Islet of Langerhans (tissue), 1 donor: ENCODE results near the gene FOXL3.
"Not testable (repeated sequence)": the region's sequence is repeated elsewhere in the genome, so short reads cannot be mapped to it uniquely, and the experiment has no call there.

ENCODE experiments used
- FAIRE-seq: peaks from one replicate; lab custom pipeline; 2011; peaks lifted over from hg19 to GRCh38; lab: Jason Lieb, UNC

Gene FOXL3

DNA sequence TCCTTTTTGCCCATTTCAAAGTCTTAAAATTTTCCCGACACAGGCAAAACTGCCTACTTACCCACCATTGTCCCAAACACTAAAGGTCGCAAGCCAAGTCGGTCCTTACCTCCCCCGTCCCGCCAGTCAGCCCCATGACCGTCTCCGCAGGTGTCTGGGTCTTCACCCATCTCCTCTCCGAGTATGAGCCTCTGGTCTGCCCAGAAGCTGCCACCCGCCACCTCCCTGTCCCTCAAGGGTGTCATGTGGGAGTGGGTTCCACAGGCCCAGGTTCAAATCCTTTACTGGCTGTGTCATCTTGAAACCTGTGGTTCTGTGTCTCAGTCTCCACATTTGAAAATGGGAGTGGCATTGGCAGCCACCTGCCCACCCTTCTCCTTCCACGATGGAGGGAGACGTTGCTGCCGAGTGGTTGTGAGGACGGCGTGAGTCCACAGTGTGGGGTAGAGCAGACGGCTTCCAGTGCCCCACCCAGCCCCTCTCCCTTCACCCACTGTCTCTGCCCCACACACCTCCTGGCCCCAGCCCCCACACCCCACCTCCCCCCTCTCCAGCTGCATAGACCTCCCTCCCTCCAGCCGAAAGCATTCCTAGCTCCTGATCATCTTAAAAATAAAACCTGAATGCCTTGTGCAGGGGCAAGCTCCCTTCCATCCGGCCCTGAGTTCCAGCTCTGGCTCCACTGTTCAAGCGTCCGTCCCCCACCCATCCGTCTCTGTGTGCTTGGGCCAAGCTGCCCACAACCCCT is 35.3 kb downstream of the FOXL3 start:
- FAIRE-seq: no peak

- no peak for FAIRE-seq
Measured at GRCh38 chr7:325811-326210, 35.8 kb downstream of the FOXL3 start.

GRCh38 chr7:326273-326672 is 36.3 kb downstream of the FOXL3 start:
- FAIRE-seq: no peak

DNA sequence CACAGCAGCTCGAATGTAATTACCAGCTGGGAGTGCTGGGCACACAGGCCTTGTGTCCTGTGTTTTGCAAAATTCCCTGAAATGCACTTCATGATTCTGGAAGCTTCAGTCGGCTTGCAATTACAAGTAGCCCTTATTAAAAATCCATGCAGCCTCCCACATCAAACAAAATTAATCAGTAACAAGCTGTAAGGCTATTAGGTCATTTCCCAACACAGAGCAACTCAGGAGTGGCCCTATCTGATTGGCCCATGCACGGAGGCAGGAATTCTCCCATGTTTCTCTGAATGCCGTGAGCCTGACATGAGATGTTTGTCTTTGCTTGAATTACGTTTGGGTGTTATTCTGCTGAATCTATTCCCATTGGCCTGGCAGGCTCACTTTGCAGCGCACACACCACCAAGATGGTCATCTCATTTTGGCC is 36.9 kb downstream of the FOXL3 start:
- FAIRE-seq: peak; percentile 93

DNA sequence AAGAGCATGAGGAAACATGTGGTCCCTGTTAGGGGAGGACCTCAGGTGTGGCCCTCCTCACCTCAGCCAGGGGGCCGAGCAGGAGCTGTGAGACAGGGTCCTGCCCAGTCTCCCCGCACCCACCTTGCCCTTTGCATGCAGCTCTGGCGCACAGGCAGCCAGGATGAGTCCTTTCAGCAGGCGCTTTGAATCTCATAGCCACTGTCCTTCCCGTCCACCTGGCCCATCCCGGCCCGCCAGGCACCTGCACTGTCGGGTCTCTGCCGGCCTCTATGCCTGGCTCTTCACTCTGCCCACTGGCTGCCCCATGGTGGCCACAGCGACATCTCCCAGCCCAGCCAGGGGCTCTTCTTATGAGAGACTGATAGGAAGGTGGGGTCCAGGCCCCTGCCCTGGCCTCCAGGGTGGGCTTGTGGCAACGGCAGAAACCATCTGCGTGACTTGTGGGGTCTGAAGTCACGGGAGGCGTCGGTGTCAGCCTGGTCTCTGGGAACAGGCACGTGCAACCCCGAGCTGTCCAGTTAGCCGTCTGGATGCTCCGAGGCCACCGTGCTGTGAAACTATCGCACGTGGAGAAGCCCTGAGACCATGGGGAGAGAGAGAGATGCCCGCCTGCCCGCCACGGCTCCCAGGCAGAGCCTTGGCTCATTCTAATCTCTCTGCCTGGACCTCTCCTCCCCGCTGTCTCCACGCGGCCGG is 37.4 kb downstream of the FOXL3 start:
- no peak for FAIRE-seq

- FAIRE-seq: no peak
Measured at GRCh38 chr7:327991-328702, 38.2 kb downstream of the FOXL3 start.

GRCh38 chr7:329691-330281 is 39.8 kb downstream of the FOXL3 start:
- no peak for FAIRE-seq

DNA sequence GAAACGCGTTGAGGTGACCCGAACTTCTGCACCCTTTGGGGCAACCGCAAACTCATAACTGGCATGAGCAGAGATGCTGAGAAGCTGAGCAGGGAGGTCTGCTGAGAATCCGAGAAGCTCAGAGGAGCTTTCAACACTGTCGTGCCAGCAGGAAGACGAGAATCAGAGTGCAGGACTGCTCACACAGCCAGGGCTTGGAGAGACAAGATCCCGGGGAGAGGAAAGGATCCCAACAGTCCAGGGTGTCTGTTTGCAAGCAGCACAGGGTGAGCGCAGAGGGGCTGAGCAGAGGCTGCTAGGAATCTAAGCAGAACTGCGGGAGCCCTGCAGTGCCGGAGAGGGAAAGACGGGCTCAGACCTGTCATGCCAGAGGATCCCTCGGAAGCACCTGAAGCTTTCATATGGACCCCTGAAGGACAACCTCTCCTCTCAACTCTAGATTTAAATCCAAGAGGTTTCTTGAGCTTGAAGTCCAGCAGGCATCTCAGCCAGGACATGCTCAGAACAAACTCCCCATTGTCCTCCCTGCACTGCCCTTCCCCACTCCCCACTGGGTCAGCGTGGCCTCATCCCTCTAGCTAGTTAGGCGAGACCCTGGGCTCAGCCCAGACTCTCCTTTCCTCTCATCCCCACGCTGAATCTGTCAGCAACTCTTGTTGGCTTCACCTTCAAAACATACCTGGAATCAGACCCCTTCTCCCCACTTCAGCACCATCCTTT is 40.7 kb downstream of the FOXL3 start:
- no peak for FAIRE-seq

DNA sequence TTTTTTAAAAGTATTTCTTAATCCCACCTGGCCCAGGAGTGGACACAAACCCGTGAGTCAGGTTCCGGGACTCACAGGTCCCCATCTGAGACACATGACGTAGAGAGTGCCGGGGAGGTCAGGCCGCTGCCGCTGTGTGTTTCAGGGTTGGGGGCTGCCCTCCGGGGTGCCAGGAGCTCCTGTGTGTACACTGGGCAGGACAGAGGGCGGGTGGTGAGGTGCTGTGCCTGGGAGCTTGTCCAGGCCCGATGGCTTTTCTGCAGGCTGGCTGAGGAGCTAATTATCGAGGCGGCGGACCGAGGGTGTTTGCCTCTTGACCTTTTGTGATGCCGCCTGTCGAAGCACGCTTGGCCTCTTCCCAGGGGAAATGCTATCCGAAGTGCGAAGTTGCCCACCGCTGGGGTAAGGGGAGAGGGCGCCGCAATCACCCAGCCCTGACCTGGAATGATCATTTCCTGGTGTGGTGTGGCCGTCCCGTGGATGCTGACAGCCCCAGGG is 42.1 kb downstream of the FOXL3 start:
- FAIRE-seq: no peak

DNA sequence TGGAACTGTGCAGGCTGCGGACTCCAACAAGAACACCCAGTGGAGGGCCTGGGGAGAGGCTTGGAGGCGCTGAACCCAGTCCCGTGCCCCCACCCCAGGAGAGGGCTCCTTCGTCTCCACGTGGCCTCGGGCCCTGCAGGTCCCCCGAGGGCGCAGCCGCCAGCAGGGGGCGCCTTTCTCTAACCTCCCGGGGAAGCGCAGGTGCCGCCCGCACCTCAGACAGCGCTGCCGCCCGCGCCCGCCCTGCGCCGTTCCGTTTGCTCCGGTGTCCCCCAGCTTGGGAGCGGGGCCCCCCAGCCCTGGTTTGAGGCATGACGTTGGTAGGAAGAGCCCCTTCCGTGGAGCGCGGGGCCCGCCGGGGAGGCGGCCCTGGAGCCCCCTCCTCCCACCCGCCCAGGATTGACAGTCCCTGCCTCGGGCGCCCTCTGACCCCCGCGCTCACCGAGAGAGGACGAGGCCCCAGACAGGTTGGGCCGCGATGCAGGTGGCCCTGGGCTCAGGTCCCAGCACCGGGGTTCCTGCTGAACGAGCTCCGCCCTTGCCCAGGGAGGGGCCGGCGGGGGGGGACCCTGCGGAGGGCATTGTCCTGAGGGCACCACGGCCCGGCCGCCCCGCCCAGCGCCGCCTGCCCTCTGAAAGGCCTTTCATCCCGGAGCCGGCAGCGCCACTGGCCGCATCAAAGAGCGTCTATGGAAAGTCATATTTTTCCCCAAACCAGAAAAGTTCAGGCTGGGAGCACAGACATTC is 42.8 kb downstream of the FOXL3 start:
- FAIRE-seq: no peak

- FAIRE-seq: no peak
Measured at GRCh38 chr7:333393-333764, 43.4 kb downstream of the FOXL3 start.

GRCh38 chr7:334618-335357 is 44.8 kb downstream of the FOXL3 start:
- FAIRE-seq: no peak

DNA sequence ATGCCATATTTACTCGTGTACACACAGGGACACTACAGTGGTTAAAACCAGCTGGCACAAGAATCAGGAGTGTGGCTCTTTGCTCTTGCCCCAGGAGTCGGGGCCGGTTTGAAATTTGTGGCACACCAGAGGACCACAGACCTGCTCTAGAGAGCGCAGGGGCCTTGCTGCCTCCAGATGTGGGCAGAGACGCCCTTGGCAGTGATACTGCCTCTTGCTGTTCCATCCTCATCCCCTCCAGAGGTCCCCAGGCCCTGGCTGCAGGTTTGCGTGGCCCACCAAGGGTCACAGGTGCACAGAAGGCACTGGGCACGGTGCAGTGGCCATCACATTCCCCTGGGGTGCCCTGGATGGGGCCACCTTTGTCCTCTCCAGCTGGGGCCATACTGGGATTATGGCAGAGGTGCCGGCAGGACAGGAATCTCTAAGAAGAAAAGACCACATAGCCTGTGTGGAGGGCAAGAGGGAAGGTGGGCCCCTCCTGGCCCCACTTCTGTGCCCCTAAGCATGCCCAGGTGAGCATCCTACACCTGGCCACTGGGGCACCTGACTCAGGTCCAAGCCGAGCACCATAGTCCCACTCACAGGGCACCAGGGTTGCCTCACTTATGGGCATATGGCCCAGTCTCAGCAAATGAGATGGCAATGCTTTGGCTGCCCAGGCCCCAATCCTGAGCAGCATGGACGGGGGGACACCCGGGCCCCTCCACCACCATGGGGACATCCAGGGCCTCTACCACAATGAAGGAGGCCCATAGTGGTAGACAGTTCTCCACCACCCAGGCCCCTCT is 45.6 kb downstream of the FOXL3 start:
- no peak for FAIRE-seq

GRCh38 chr7:336149-336533 is 46.2 kb downstream of the FOXL3 start:
- not testable (repeated sequence) for FAIRE-seq

DNA sequence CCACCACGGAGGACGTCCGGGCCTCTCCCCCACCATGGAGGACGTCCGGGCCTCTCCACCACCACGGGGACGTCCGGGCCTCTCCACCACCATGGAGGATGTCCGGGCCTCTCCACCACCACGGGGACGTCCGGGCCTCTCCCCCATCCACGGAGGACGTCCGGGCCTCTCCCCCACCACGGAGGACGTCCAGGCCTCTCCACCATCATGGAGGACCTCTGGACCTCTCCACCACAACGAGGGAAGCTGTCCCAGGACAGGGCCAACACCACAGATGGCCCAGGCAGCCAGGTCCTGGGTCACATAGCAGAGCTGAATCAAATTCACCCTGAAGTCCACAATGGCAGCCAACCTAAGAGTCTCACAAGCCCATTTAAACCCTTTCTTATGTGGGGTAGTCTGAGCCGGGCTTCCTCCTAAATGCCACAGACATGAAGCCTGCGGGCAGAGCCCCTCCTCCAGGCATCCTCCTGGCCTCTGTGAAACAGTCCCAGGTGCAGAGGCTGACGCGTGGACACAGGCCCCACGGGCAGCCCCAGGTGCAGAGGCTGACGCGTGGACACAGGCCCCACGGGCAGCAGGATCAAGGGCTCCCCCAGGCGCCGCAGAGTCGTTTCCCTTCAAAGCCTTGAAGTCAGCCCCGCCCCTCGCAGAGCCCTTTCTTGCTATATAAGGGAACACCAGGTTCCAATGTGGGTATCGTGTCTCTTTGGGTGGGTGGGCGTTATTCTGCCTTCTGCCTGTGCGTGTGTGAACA is 47.0 kb downstream of the FOXL3 start:
- FAIRE-seq: no peak

- no peak for FAIRE-seq
Measured at GRCh38 chr7:337567-337951, 47.6 kb downstream of the FOXL3 start.

DNA sequence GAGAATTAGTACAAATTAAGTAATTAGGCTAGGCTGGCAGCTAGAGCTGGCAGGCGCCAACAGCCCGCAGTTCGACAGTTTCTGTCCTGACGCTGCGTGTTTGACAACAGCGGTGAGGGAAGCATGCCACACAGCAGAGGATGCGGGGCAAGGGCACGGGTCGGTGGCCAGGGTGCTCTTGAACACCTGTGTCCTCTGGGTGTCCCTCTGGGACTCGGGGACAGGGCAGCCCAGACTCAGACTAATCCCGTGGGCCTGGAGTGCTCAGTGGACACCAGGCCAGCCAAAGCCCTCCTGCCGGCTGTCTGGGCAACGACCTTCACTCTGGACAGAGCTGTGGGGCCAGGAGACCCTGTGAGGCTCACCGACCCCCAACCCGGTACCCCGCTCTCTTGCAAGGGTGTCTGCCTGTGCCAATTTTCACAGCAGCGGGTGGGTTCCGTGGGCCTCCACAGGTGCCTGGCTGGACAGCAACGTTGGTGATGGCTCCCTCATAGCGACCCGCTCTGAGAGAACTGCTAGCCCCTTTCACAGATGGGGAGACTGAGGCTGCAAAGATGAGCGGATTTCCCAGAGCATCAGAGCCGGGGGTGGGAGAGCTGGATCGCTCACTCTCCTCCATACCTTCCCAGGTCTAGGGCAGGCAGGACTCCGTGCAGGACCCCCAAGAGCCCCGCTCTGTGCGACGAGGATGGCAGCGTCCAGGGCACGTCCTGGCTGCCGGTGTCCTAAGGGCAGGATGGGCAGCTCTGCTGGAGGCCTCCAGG is 48.5 kb downstream of the FOXL3 start:
- no peak for FAIRE-seq

DNA sequence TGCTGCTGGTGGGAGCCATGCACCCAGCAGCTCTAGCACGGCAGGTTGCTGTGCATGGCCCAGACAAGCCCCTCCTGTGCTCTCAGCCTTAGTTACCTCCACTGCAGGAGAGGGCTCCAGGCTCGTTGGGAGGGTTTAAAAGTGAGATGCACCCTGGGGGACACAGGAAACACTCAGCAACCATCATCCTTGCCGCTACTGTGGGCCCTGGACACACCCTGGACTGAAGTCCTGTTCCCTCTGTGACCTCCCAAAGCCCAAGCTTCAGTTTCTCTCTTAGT is 49.0 kb downstream of the FOXL3 start:
- no peak for FAIRE-seq

DNA sequence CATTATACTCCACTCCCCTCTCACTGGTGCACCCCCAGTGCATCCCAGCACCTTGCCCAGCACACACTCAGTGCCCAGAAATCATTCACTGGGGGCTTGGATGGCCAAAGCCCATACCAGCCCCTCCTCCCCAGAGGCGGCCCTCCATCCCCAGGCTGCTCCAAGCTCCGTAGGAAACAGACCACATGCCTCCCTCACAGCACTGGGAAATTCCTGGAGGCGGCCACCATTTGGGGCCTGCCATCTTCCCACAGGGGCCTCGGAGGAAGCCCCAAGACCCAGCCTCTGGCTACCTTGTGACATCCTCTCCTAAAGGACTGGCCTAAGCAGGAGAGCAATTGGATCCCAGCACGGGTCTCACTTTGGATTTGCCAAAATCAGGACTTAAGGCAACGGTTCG is 49.7 kb downstream of the FOXL3 start:
- no peak for FAIRE-seq
